HCT116 (cell line): ENCODE results near the gene PRDX6. TPM values are rescaled to one million over a fixed set of nuclear protein-coding genes. Genes with fewer than 3 reads are reported as not detected.

Source experiments
- ATAC-seq: fragments of 200-7000 bp; cut with Tn5 transposase; 2 replicates; pipeline ENCODE4 v1.9.1; 2020; ENCODE audit warnings: mild to moderate bottlenecking, moderate library complexity
- BruUV-seq: library from RNA; stranded (reverse); fragments of 400-500 nt; replicated peaks from 2 replicates; lab custom pipeline; 2021; lab: Mats Ljungman, UMichigan
- CTCF ChIA-PET: fragments of 300-600 bp; sonication (Branson Sonifier 250); formaldehyde crosslinking; loops from one replicate; lab custom pipeline; 2021; ENCODE audit warnings: antibody characterized with exemption; lab: Charles Lee
- POLR2A ChIA-PET: fragments of 300-600, 350-600 bp; sonication (Branson Sonifier 250); formaldehyde crosslinking; loops from one replicate; lab custom pipeline; 2021; ENCODE audit warnings: antibody characterized with exemption; lab: Charles Lee
- RAD21 ChIA-PET, 2 experiments: fragments of 300-600 bp; sonication (Branson Sonifier 250); formaldehyde crosslinking; loops; one replicate each; lab custom pipeline; 2023; ENCODE audit warnings: low total read pairs in 2 of 2; ENCODE audit not compliant: uncharacterized antibody in 2 of 2, unreplicated experiment in 2 of 2, low non-redundant PET in 1 of 2; lab: Charles Lee
- DNase-seq: peaks from one replicate; pipeline ENCODE4 v3.0.0-alpha.2; 2010; ENCODE audit warnings: low read depth, low spot score
- H2AFZ ChIP-seq: fragments of 200-600 bp; shearing (Covaris generic), sonication (generic); 2 replicates; pipeline ENCODE4 v1.6.1; 2017; ENCODE audit warnings: low read depth, mixed run types, mixed read lengths, antibody characterized with exemption, low read length; ENCODE audit not compliant: poor library complexity, severe bottlenecking
- H3K27ac ChIP-seq: 2 replicates; pipeline ENCODE4 v1.5.1; 2012; ENCODE audit warnings: low read depth, low read length
- H3K27me3 ChIP-seq: fragments of 200-600 bp; sonication (generic); 2 replicates; pipeline ENCODE4 v1.6.1; 2016; ENCODE audit warnings: mixed run types, low read length, mixed read lengths; ENCODE audit not compliant: insufficient read depth
- H3K36me3 ChIP-seq, 2 experiments: fragments of 200-500 bp in 1 of 2; fragments of 200-600 bp in 1 of 2; sonication (Bioruptor generic) in 1 of 2; sonication (generic) in 1 of 2; 2 replicates each; pipeline versions ENCODE4 v1.5.1 to v1.6.1; 2014 to 2016; ENCODE audit warnings: low read length in 2 of 2, inconsistent platforms in 1 of 2, mixed read lengths in 1 of 2, mixed run types in 1 of 2; ENCODE audit not compliant: insufficient read depth in 2 of 2, control insufficient read depth in 1 of 2
- H3K4me1 ChIP-seq, 2 experiments: fragments of 200-600 bp in 1 of 2; sonication (generic) in 1 of 2; 2 replicates each; pipeline versions ENCODE4 v1.5.1 to v1.6.1; 2012 to 2017; ENCODE audit warnings: low read length in 2 of 2, inconsistent platforms in 1 of 2, mild to moderate bottlenecking in 1 of 2, mixed read lengths in 1 of 2, mixed run types in 1 of 2, moderate library complexity in 1 of 2; ENCODE audit not compliant: insufficient read depth in 2 of 2, control insufficient read depth in 1 of 2
- H3K4me2 ChIP-seq: fragments of 200-600 bp; sonication (generic); 2 replicates; pipeline ENCODE4 v1.6.1; 2017; ENCODE audit warnings: mixed run types, low read length, mixed read lengths
- H3K4me3 ChIP-seq, 2 experiments: fragments of 200-600 bp in 1 of 2; sonication (generic) in 1 of 2; replicated peaks in 1 of 2; 2 replicates each; pipeline ENCODE4 v1.5.1; 2011 to 2016; ENCODE audit warnings: low read length in 2 of 2, control low read depth in 1 of 2, low read depth in 1 of 2, mild to moderate bottlenecking in 1 of 2, mixed read lengths in 1 of 2, mixed run types in 1 of 2
- H3K79me2 ChIP-seq: fragments of 200-600 bp; sonication (generic); 2 replicates; pipeline ENCODE4 v1.6.1; 2017; ENCODE audit warnings: mild to moderate bottlenecking, mixed run types, low read length, moderate library complexity, mixed read lengths; ENCODE audit not compliant: insufficient read depth
- H3K9ac ChIP-seq: fragments of 200-600 bp; sonication (generic); 2 replicates; pipeline ENCODE4 v1.6.1; 2016; ENCODE audit warnings: low read length, mixed read lengths
- H3K9me2 ChIP-seq: fragments of 200-600 bp; sonication (generic), shearing (Covaris generic); 2 replicates; pipeline ENCODE4 v1.6.1; 2017; ENCODE audit warnings: mixed run types, mild to moderate bottlenecking, moderate library complexity; ENCODE audit not compliant: insufficient read depth
- H3K9me3 ChIP-seq, 2 experiments: fragments of 200-500 bp in 1 of 2; fragments of 200-600 bp in 1 of 2; sonication (Bioruptor generic) in 1 of 2; sonication (generic) in 1 of 2; 2 replicates each; pipeline ENCODE4 v1.6.1; 2014 to 2017; ENCODE audit warnings: low read length in 2 of 2, mixed read lengths in 2 of 2, inconsistent platforms in 1 of 2, low read depth in 1 of 2, mild to moderate bottlenecking in 1 of 2, mixed run types in 1 of 2, moderate library complexity in 1 of 2; ENCODE audit not compliant: control insufficient read depth in 1 of 2, insufficient read depth in 1 of 2
- H4K20me1 ChIP-seq: fragments of 200-600 bp; sonication (generic), shearing (Covaris generic); 2 replicates; pipeline ENCODE4 v1.6.1; 2017; ENCODE audit warnings: mixed run types, mild to moderate bottlenecking, moderate library complexity; ENCODE audit not compliant: insufficient read depth
- CBX3 ChIP-seq: IDR thresholded peaks from 2 replicates; pipeline ENCODE4 v1.6.1; 2012; ENCODE audit warnings: low read depth
- CEBPB ChIP-seq: IDR thresholded peaks from 2 replicates; pipeline ENCODE4 v1.6.1; 2012; ENCODE audit warnings: low read depth
- ELF1 ChIP-seq: IDR thresholded peaks from 2 replicates; pipeline ENCODE4 v1.6.1; 2012; ENCODE audit warnings: low read depth, borderline replicate concordance
- EZH2phosphoT487 ChIP-seq: fragments of 200-600 bp; IDR thresholded peaks from 2 replicates; pipeline ENCODE4 v1.6.1; 2018; ENCODE audit warnings: antibody characterized with exemption, borderline replicate concordance
- FOSL1 ChIP-seq: IDR thresholded peaks from 2 replicates; pipeline ENCODE4 v1.6.1; 2012; ENCODE audit warnings: low read depth
- JUND ChIP-seq: IDR thresholded peaks from 2 replicates; pipeline ENCODE4 v1.6.1; 2012
- POLR2A ChIP-seq: IDR thresholded peaks from 2 replicates; pipeline ENCODE4 v1.7.0; 2011; ENCODE audit warnings: borderline replicate concordance; ENCODE audit not compliant: insufficient read depth, insufficient read length; ENCODE audit errors: extremely low read depth
- SRF ChIP-seq: IDR thresholded peaks from 2 replicates; pipeline ENCODE4 v1.6.1; 2012; ENCODE audit warnings: low read depth
- TCF7L2 ChIP-seq: IDR thresholded peaks from 2 replicates; pipeline ENCODE4 v1.7.0; 2011; ENCODE audit warnings: borderline replicate concordance, inconsistent platforms; ENCODE audit not compliant: insufficient read depth, insufficient read length; ENCODE audit errors: extremely low read depth
- YY1 ChIP-seq: IDR thresholded peaks from 2 replicates; pipeline ENCODE4 v1.6.1; 2011; ENCODE audit warnings: low read length, low read depth, moderate library complexity, mild to moderate bottlenecking; ENCODE audit not compliant: insufficient replicate concordance; ENCODE audit errors: extremely low read depth
- ZBTB33 ChIP-seq: IDR thresholded peaks from 2 replicates; pipeline ENCODE4 v1.6.1; 2011; ENCODE audit warnings: mild to moderate bottlenecking, low read length, moderate library complexity; ENCODE audit not compliant: insufficient replicate concordance; ENCODE audit errors: extremely low read depth
- ZFX ChIP-seq: fragments of 450-650 bp; IDR thresholded peaks from 2 replicates; pipeline ENCODE4 v1.6.1; 2017
- ZNF274 ChIP-seq: fragments of 200-500 bp; sonication (Bioruptor generic); IDR thresholded peaks from 2 replicates; pipeline ENCODE4 v1.6.1; 2014; ENCODE audit warnings: mild to moderate bottlenecking, low read depth, low read length, inconsistent platforms
- intact Hi-C: fragments of 100-400 bp; cut with micrococcal nuclease; formaldehyde crosslinking; loops from 2 replicates; pipeline ENCODE4 v1.10.0; 2022
- total RNA-seq: library from RNA; stranded (reverse); gene quantifications from one replicate; pipeline ENCODE4 v1.2.1, GENCODE V29; 2021; ENCODE audit not compliant: unreplicated experiment
- TF ChIP-seq, protein P1 (sequence below): IDR thresholded peaks from 2 replicates; pipeline ENCODE4 v1.6.1; 2012

The PRDX6 gene
- total RNA-seq, 1 experiment from 2014 or later, result 286 TPM

DNA sequence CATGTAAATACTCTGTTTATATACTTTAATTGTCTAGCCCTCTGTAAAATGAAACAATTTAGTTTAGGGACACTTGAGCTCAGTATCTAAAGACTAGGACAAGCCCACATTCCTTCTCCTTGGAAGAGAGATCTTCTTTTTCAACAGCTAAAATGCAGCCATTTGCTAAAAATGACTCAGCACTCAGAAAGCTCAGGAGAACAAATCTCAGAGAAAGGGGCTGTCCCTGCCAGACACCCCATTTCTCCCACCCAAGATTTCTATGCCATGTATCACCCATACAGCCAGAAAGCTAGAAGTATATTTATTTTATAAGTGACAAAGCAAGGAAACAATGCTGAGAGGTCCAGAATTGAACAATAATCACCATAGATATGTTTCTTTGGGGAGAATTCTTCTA, 23.2 kb upstream of the PRDX6 start:
- ChIA-PET RAD21 (no interaction called here), CTCF (no interaction called here), POLR2A (no interaction called here)
- intact Hi-C loops, result no loop called here
- H3K9ac ChIP-seq, result no peak overlapping the region
- no peak overlapping the region for H3K4me3 ChIP-seq
- TF ChIP-seq, protein P1, sequence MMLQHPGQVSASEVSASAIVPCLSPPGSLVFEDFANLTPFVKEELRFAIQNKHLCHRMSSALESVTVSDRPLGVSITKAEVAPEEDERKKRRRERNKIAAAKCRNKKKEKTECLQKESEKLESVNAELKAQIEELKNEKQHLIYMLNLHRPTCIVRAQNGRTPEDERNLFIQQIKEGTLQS, result no peak
- TF ChIP-seq ZFX (no peak), ELF1 (no peak), TCF7L2 (no peak), EZH2phosphoT487 (no peak), ZBTB33 (no peak), POLR2A (no peak), SRF (no peak)
- H3K27me3 ChIP-seq, result no peaks in the 10 kb centered on the region
- H3K36me3 ChIP-seq, result no peaks in the 10 kb centered on the region
- no peaks in the 10 kb centered on the region for H3K79me2 ChIP-seq
- DNase-seq (no peak), ATAC-seq (no peak)
- no peaks in the 10 kb centered on the region for H4K20me1 ChIP-seq
- H2AFZ ChIP-seq, result no peak overlapping the region
- no peaks in the 10 kb centered on the region for H3K9me2 ChIP-seq
- no peaks in the 10 kb centered on the region for H3K4me1 ChIP-seq
- no peak overlapping the region for H3K4me2 ChIP-seq
- no peaks in the 10 kb centered on the region; a peak in 1 of 4 replicates for H3K9me3 ChIP-seq
- no peak overlapping the region for H3K27ac ChIP-seq
- no TSS peak for BruUV-seq

- no peaks in the 10 kb centered on the region for H4K20me1 ChIP-seq
- H3K79me2 ChIP-seq, result no peaks in the 10 kb centered on the region
- RAD21 ChIA-PET, result no interaction called here
- no TSS peak for BruUV-seq
- no peak overlapping the region for H3K4me2 ChIP-seq
- no peak overlapping the region for H3K27ac ChIP-seq
- TF ChIP-seq SRF (no peak), EZH2phosphoT487 (no peak), CBX3 (no peak), YY1 (no peak), JUND (no peak), CEBPB (no peak), ZNF274 (no peak), FOSL1 (no peak)
- TF ChIP-seq, protein P1, result no peak
- H3K27me3 ChIP-seq, result no peaks in the 10 kb centered on the region
- no peaks in the 10 kb centered on the region for H3K4me1 ChIP-seq
- CTCF ChIA-PET, result no interaction called here
- H3K4me3 ChIP-seq, result no peak overlapping the region
- no peak overlapping the region for H3K9ac ChIP-seq
- no peaks in the 10 kb centered on the region; a peak in 1 of 4 replicates for H3K9me3 ChIP-seq
- DNase-seq (no peak), ATAC-seq (no peak)
- POLR2A ChIA-PET, result no interaction called here
- H3K9me2 ChIP-seq, result no peaks in the 10 kb centered on the region
- H2AFZ ChIP-seq, result no peak overlapping the region
- intact Hi-C loops, result no loop called here
- no peaks in the 10 kb centered on the region for H3K36me3 ChIP-seq
Measured at GRCh38 chr1:173454966-173455524, 22.1 kb upstream of the PRDX6 start.
